B cell (primary cell): ENCODE results near the gene AP4S1. TPM values are rescaled to one million over a fixed set of nuclear protein-coding genes. Genes with fewer than 3 reads are reported as not detected.

Source experiments
- ATAC-seq: fragments of 200-7000 bp; cut with Tn5 transposase; one replicate; pipeline ENCODE4 v1.10.0; 2021; ENCODE audit warnings: low read depth, mild to moderate bottlenecking, moderate number of reproducible peaks, moderate library complexity
- CTCF ChIA-PET: fragments of 350-600 bp; sonication (Branson Sonifier 250); formaldehyde crosslinking; loops from one replicate; lab custom pipeline; 2021; ENCODE audit warnings: antibody characterized with exemption, inconsistent platforms; lab: Charles Lee
- POLR2A ChIA-PET: fragments of 350-600 bp; sonication (Branson Sonifier 250); formaldehyde crosslinking; loops from one replicate; lab custom pipeline; 2021; ENCODE audit warnings: antibody characterized with exemption; lab: Charles Lee
- DNase-seq: peaks from one replicate; pipeline ENCODE4 v3.0.0; 2013
- H2AFZ ChIP-seq: 2 replicates; pipeline ENCODE4 v1.6.1; 2012; ENCODE audit warnings: mild to moderate bottlenecking, low read depth, low read length; ENCODE audit not compliant: insufficient read depth, poor library complexity, severe bottlenecking
- H3K27ac ChIP-seq, 2 donors: 1 replicate in 1 of 2; 2 replicates in 1 of 2; pipeline ENCODE4 v1.5.1; 2012 to 2013; ENCODE audit warnings: low read length in 2 of 2, mild to moderate bottlenecking in 2 of 2, moderate library complexity in 1 of 2
- H3K27me3 ChIP-seq, 4 experiments: fragments of 200-600 bp in 1 of 4; sonication (generic) in 1 of 4; replicated peaks in 1 of 4; 1 replicate in 2 of 4; 2 replicates in 2 of 4; pipeline versions ENCODE4 v1.6.1 to v1.7.0; 2013 to 2016; ENCODE audit warnings: low read length in 3 of 4, mild to moderate bottlenecking in 2 of 4, mixed read lengths in 1 of 4, moderate library complexity in 1 of 4; ENCODE audit not compliant: insufficient read depth in 4 of 4, control insufficient read depth in 3 of 4; ENCODE audit errors: control extremely low read depth in 1 of 4
- H3K36me3 ChIP-seq, 2 experiments: replicated peaks in 1 of 2; 1 replicate in 1 of 2; 2 replicates in 1 of 2; pipeline versions ENCODE4 v1.6.1 to v1.7.1; 2013; ENCODE audit warnings: low read length in 1 of 2; ENCODE audit not compliant: insufficient read depth in 2 of 2, control insufficient read depth in 1 of 2; ENCODE audit errors: control extremely low read depth in 1 of 2, extremely low read depth in 1 of 2
- H3K4me1 ChIP-seq, 2 donors: fragments of 200-600 bp in 1 of 2; sonication (generic) in 1 of 2; 1 replicate in 1 of 2; 2 replicates in 1 of 2; pipeline versions ENCODE4 v1.5.1 to v1.6.1; 2013 to 2017; ENCODE audit warnings: low read length in 2 of 2; ENCODE audit not compliant: control insufficient read depth in 2 of 2, insufficient read depth in 2 of 2
- H3K4me2 ChIP-seq: replicated peaks from 2 replicates; pipeline ENCODE3; 2012; ENCODE audit warnings: mild to moderate bottlenecking, low read depth, low read length; ENCODE audit not compliant: poor library complexity, severe bottlenecking
- H3K4me3 ChIP-seq, 5 experiments: fragments of 200-600 bp in 1 of 5; sonication (generic) in 1 of 5; 1 replicate in 3 of 5; 2 replicates in 2 of 5; pipeline versions ENCODE4 v1.5.1 to v1.7.0; 2011 to 2016; ENCODE audit warnings: low read length in 4 of 5, mild to moderate bottlenecking in 4 of 5, low read depth in 2 of 5, control low read depth in 1 of 5, moderate library complexity in 1 of 5; ENCODE audit not compliant: insufficient read depth in 1 of 5; ENCODE audit errors: control extremely low read depth in 1 of 5, extremely low read depth in 1 of 5
- H3K79me2 ChIP-seq: fragments of 200-600 bp; sonication (generic); one replicate; pipeline ENCODE4 v1.6.0; 2016; ENCODE audit warnings: low read length; ENCODE audit not compliant: control insufficient read depth, insufficient read depth
- H3K9ac ChIP-seq: fragments of 200-600 bp; sonication (generic); 2 replicates; pipeline ENCODE4 v1.6.1; 2017; ENCODE audit warnings: mild to moderate bottlenecking, low read length, moderate library complexity
- H3K9me3 ChIP-seq, 3 donors: one replicate each; pipeline versions ENCODE4 v1.6.1 to v1.7.1; 2013; ENCODE audit warnings: low read length in 2 of 3; ENCODE audit not compliant: control insufficient read depth in 2 of 3, insufficient read depth in 1 of 3; ENCODE audit errors: control extremely low read depth in 1 of 3
- H4K20me1 ChIP-seq: 2 replicates; pipeline ENCODE4 v1.6.0; 2012; ENCODE audit warnings: mild to moderate bottlenecking, low read length; ENCODE audit not compliant: insufficient read depth, control insufficient read depth, poor library complexity, severe bottlenecking
- H3K27ac Mint-ChIP-seq: one replicate; pipeline ENCODE4 v1.8.0; 2021; ENCODE audit warnings: mixed read lengths
- H3K27me3 Mint-ChIP-seq: one replicate; pipeline ENCODE4 v1.8.0; 2021; ENCODE audit warnings: mixed read lengths
- H3K4me1 Mint-ChIP-seq: one replicate; pipeline ENCODE4 v1.8.0; 2021; ENCODE audit warnings: mixed read lengths
- H3K4me3 Mint-ChIP-seq: one replicate; pipeline ENCODE4 v1.8.0; 2021; ENCODE audit warnings: mixed read lengths
- H3K9me3 Mint-ChIP-seq: one replicate; pipeline ENCODE4 v1.8.0; 2022; ENCODE audit warnings: mixed read lengths; ENCODE audit not compliant: insufficient read depth
- CTCF ChIP-seq: fragments of 200-600 bp; IDR thresholded peaks from one replicate; pipeline ENCODE4 v1.8.0; 2022; ENCODE audit warnings: antibody characterized with exemption, mild to moderate bottlenecking
- EZH2 ChIP-seq: IDR thresholded peaks from 2 replicates; pipeline ENCODE4 v1.6.1; 2012; ENCODE audit warnings: borderline replicate concordance, low read depth, mild to moderate bottlenecking, moderate library complexity, low read length; ENCODE audit not compliant: insufficient read depth, poor library complexity, severe bottlenecking
- WGBS: methylation state at CpG from one replicate; pipeline ENCODE4 v1.1.5; 2013; ENCODE audit warnings: missing lambda C conversion rate; ENCODE audit not compliant: insufficient coverage; 5-methylcytosine and 5-hydroxymethylcytosine counted together
- intact Hi-C: fragments of 100-400 bp; cut with micrococcal nuclease; formaldehyde crosslinking; loops from one replicate; pipeline ENCODE4 v1.10.0; 2022
- polyA plus RNA-seq: library from polyadenylated mRNA; depleted of rRNA; stranded (reverse); fragments of >200 nt; gene quantifications from 2 replicates; pipeline ENCODE4 v1.2.3, GENCODE V29; 2012
- total RNA-seq, 2 donors: library from RNA; stranded (reverse); fragments of 120-200 nt in 1 of 2; gene quantifications; 1 replicate in 1 of 2; 2 replicates in 1 of 2; pipeline versions ENCODE4 v1.2.3 to v1.2.4, GENCODE V29; 2013 to 2022

The AP4S1 gene
- total and polyA plus RNA-seq, 2 donors (not counting 1 experiment from before 2014, with no cell fraction given): 3.4 to 15.9 TPM

GRCh38 chr14:31106768-31107167 lies 81.3 kb downstream of the AP4S1 start:
- no peaks in the 10 kb centered on the region for H3K79me2 ChIP-seq
- no peaks in the 10 kb centered on the region for H3K4me1 ChIP-seq
- no peak overlapping the region for H3K27ac ChIP-seq
- H3K4me2 ChIP-seq: no peak overlapping the region
- ChIA-PET POLR2A (no interaction called here), CTCF (interaction anchor here (0.6 to 1.3 kb wide), 2 partner anchors 24 to 125 kb away, joined by 3 to 6 read pairs; no protein-coding TSS in a partner anchor)
- DNase-seq: no peak
- Mint-ChIP-seq H3K27me3 (no peaks in the 10 kb centered on the region), H3K4me3 (no peak overlapping the region), H3K27ac (no peak overlapping the region), H3K4me1 (no peaks in the 10 kb centered on the region), H3K9me3 (no peaks in the 10 kb centered on the region)
- peaks cover 15 to 91% of the 10 kb centered on the region in 2 experiments for H3K36me3 ChIP-seq
- H3K27me3 ChIP-seq: no peaks in the 10 kb centered on the region
- TF ChIP-seq CTCF: no peak
- H3K4me3 ChIP-seq: no peak overlapping the region
- no CpG with 5 or more reads among the region's 3 CpGs for WGBS
- H3K9me3 ChIP-seq: peaks cover 0 to 7% (median 0%) of the 10 kb centered on the region in 3 donors
- no peak overlapping the region for H2AFZ ChIP-seq
- H3K9ac ChIP-seq: no peak overlapping the region
- ATAC-seq: no peak
- no peaks in the 10 kb centered on the region for H4K20me1 ChIP-seq
- intact Hi-C loops: no loop called here

DNA sequence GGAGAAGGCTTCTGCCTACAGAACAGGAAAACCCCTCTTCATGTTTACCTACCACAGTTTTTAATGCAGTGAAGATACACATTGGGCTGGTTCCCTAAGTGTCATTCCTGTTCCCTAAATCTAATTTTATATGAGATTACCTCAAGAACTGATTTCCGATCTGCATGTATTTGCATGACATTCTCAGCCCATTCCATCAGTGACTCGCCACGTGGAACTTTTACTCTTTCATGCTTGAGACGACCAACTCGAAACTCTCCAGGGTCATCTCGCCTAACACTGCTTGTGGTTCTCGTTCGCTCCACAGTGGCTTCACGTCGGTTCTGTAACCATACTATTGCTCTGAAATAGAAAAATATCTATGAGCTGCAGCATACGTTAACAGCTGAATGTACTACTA lies 83.8 kb downstream of the AP4S1 start:
- POLR2A ChIA-PET: no interaction called here
- no peaks in the 10 kb centered on the region for H3K79me2 ChIP-seq
- TF ChIP-seq EZH2 (no peak), CTCF (no peak)
- H3K27me3 Mint-ChIP-seq: no peaks in the 10 kb centered on the region
- WGBS: 65% methylated on average over 4 of the region's 11 CpGs
- H3K4me3 Mint-ChIP-seq: no peak overlapping the region
- ATAC-seq: no peak
- intact Hi-C loops: no loop called here
- no peak overlapping the region for H3K4me3 ChIP-seq
- H2AFZ ChIP-seq: no peak overlapping the region
- no peak overlapping the region for H3K27ac Mint-ChIP-seq
- H3K27ac ChIP-seq: no peak overlapping the region
- no peaks in the 10 kb centered on the region for H4K20me1 ChIP-seq
- H3K36me3 ChIP-seq: peaks cover 16 to 93% of the 10 kb centered on the region in 2 experiments
- H3K4me2 ChIP-seq: no peak overlapping the region
- H3K9me3 Mint-ChIP-seq: no peaks in the 10 kb centered on the region
- no peaks in the 10 kb centered on the region for H3K4me1 ChIP-seq
- no peak overlapping the region for H3K9ac ChIP-seq
- DNase-seq: no peak
- no peaks in the 10 kb centered on the region for H3K9me3 ChIP-seq
- no peaks in the 10 kb centered on the region for H3K27me3 ChIP-seq
- no peaks in the 10 kb centered on the region for H3K4me1 Mint-ChIP-seq
- CTCF ChIA-PET: no interaction called here
